HEK293 (cell line): Measurements from ENCODE around the gene PERM1.
A peak's percentile ranks its signal among the peaks of the same experiment; 100 is the strongest.

ENCODE experiments used
- CTCF ChIA-PET: fragments of 350-600 bp; formaldehyde crosslinking; extraction: SDS; loops from one replicate; lab custom pipeline; 2021; ENCODE audit warnings: antibody characterized with exemption; lab: Yijun Ruan, JAX
- POLR2A ChIA-PET: fragments of 300-600 bp; formaldehyde crosslinking; extraction: SDS; loops from one replicate; lab custom pipeline; 2020; ENCODE audit warnings: antibody characterized with exemption, inconsistent platforms; lab: Yijun Ruan, JAX
- H3K27ac ChIP-seq: fragments of 200-500 bp; sonication (Bioruptor generic); 2 replicates; pipeline ENCODE4 v1.5.1; 2014; ENCODE audit warnings: low read depth, low read length, control low read depth, inconsistent platforms; ENCODE audit errors: extremely low read depth
- H3K36me3 ChIP-seq, 2 experiments: fragments of 200-500 bp in 1 of 2; sonication (Bioruptor generic) in 1 of 2; 1 replicate in 1 of 2; 2 replicates in 1 of 2; pipeline ENCODE4 v1.5.1; 2014 to 2017; ENCODE audit warnings: inconsistent platforms in 2 of 2, low read length in 2 of 2; ENCODE audit not compliant: control insufficient read depth in 2 of 2, insufficient read depth in 1 of 2
- H3K4me1 ChIP-seq: fragments of 200-500 bp; sonication (Bioruptor generic); 2 replicates; pipeline ENCODE4 v1.5.1; 2014; ENCODE audit warnings: mild to moderate bottlenecking, low read length, inconsistent platforms; ENCODE audit not compliant: control insufficient read depth, insufficient read depth
- H3K4me3 ChIP-seq: 2 replicates; pipeline ENCODE4 v1.5.1; 2011; ENCODE audit warnings: low read depth, mild to moderate bottlenecking, control low read depth, low read length, moderate library complexity
- H3K9me3 ChIP-seq: fragments of 200-500 bp; sonication (Bioruptor generic); 2 replicates; pipeline ENCODE4 v1.5.1; 2014; ENCODE audit warnings: low read depth, low read length, inconsistent platforms; ENCODE audit not compliant: control insufficient read depth, insufficient read depth
- EGR2 ChIP-seq: fragments of 450-650 bp; formaldehyde crosslinking; IDR thresholded peaks from 2 replicates; pipeline ENCODE4 v1.5.1; 2016; ENCODE audit warnings: low read depth, missing biosample characterization, missing genetic modification characterization
- GLIS2 ChIP-seq: fragments of 450-650 bp; formaldehyde crosslinking; IDR thresholded peaks from 2 replicates; pipeline ENCODE4 v1.5.1; 2016; ENCODE audit warnings: missing biosample characterization, missing genetic modification characterization
- IKZF3 ChIP-seq: fragments of 450-650 bp; IDR thresholded peaks from 2 replicates; pipeline ENCODE4 v1.5.0; 2018; ENCODE audit warnings: missing biosample characterization, mild to moderate bottlenecking, missing genetic modification characterization, moderate library complexity
- OSR2 ChIP-seq: fragments of 450-650 bp; formaldehyde crosslinking; IDR thresholded peaks from 2 replicates; pipeline ENCODE4 v1.5.1; 2016; ENCODE audit warnings: missing biosample characterization, missing genetic modification characterization
- REPIN1 ChIP-seq: fragments of 450-650 bp; formaldehyde crosslinking; IDR thresholded peaks from 2 replicates; pipeline ENCODE4 v1.5.1; 2017; ENCODE audit warnings: missing biosample characterization, missing genetic modification characterization, low read depth
- ZBTB1 ChIP-seq: fragments of 450-650 bp; formaldehyde crosslinking; IDR thresholded peaks from 2 replicates; pipeline ENCODE4 v1.5.1; 2016; ENCODE audit warnings: missing biosample characterization, missing genetic modification characterization
- ZBTB8A ChIP-seq: fragments of 450-650 bp; formaldehyde crosslinking; IDR thresholded peaks from 2 replicates; pipeline ENCODE4 v1.5.1; 2016; ENCODE audit warnings: missing biosample characterization, missing genetic modification characterization
- ZFHX2 ChIP-seq: fragments of 450-650 bp; formaldehyde crosslinking; conservative IDR thresholded peaks from 2 replicates; pipeline ENCODE4 v1.5.1; 2016; ENCODE audit warnings: missing biosample characterization, missing genetic modification characterization
- ZIC2 ChIP-seq: fragments of 450-650 bp; formaldehyde crosslinking; IDR thresholded peaks from 2 replicates; pipeline ENCODE4 v1.5.1; 2016; ENCODE audit warnings: missing biosample characterization, missing genetic modification characterization
- ZNF423 ChIP-seq: fragments of 450-650 bp; formaldehyde crosslinking; IDR thresholded peaks from 2 replicates; pipeline ENCODE4 v1.5.1; 2016; ENCODE audit warnings: missing biosample characterization, missing genetic modification characterization
- ZNF449 ChIP-seq: fragments of 450-650 bp; formaldehyde crosslinking; IDR thresholded peaks from 2 replicates; pipeline ENCODE4 v1.5.1; 2017; ENCODE audit warnings: missing biosample characterization, mild to moderate bottlenecking, missing genetic modification characterization, moderate library complexity
- ZNF610 ChIP-seq: fragments of 450-650 bp; formaldehyde crosslinking; IDR thresholded peaks from 2 replicates; pipeline ENCODE4 v1.5.1; 2016; ENCODE audit warnings: missing biosample characterization, missing genetic modification characterization, borderline replicate concordance
- ZNF76 ChIP-seq: fragments of 450-650 bp; formaldehyde crosslinking; IDR thresholded peaks from 2 replicates; pipeline ENCODE4; 2016; ENCODE audit warnings: low read depth, missing biosample characterization, missing genetic modification characterization, borderline replicate concordance
- TF ChIP-seq, protein P1 (sequence below): fragments of 450-650 bp; formaldehyde crosslinking; IDR thresholded peaks from 2 replicates; pipeline ENCODE4 v1.5.1; 2016; ENCODE audit warnings: missing biosample characterization, missing genetic modification characterization
- TF ChIP-seq, protein P2 (sequence below): fragments of 450-650 bp; formaldehyde crosslinking; conservative IDR thresholded peaks from 2 replicates; pipeline ENCODE4 v1.5.1; 2016; ENCODE audit warnings: low read depth, missing biosample characterization, missing genetic modification characterization
- TF ChIP-seq, protein P3 (sequence below): fragments of 450-650 bp; formaldehyde crosslinking; IDR thresholded peaks from 2 replicates; pipeline ENCODE4 v1.5.1; 2017; ENCODE audit warnings: missing biosample characterization, missing genetic modification characterization

PERM1 gene

GRCh38 chr1:934991-935750 is 46.7 kb downstream of the PERM1 start (continued):
- TF ChIP-seq, protein P1, sequence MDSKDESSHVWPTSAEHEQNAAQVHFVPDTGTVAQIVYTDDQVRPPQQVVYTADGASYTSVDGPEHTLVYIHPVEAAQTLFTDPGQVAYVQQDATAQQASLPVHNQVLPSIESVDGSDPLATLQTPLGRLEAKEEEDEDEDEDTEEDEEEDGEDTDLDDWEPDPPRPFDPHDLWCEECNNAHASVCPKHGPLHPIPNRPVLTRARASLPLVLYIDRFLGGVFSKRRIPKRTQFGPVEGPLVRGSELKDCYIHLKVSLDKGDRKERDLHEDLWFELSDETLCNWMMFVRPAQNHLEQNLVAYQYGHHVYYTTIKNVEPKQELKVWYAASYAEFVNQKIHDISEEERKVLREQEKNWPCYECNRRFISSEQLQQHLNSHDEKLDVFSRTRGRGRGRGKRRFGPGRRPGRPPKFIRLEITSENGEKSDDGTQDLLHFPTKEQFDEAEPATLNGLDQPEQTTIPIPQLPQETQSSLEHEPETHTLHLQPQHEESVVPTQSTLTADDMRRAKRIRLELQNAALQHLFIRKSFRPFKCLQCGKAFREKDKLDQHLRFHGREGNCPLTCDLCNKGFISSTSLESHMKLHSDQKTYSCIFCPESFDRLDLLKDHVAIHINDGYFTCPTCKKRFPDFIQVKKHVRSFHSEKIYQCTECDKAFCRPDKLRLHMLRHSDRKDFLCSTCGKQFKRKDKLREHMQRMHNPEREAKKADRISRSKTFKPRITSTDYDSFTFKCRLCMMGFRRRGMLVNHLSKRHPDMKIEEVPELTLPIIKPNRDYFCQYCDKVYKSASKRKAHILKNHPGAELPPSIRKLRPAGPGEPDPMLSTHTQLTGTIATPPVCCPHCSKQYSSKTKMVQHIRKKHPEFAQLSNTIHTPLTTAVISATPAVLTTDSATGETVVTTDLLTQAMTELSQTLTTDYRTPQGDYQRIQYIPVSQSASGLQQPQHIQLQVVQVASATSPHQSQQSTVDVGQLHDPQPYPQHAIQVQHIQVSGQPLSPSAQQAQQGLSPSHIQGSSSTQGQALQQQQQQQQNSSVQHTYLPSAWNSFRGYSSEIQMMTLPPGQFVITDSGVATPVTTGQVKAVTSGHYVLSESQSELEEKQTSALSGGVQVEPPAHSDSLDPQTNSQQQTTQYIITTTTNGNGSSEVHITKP (tag by site-specific recombination), result no peak
- peak; percentile 74 for TF ChIP-seq EGR2 (tag by site-specific recombination)
- peak; percentile 17; the same call in 1 of the 2 replicates for TF ChIP-seq ZNF76 (tag by site-specific recombination)
- TF ChIP-seq, protein P2, sequence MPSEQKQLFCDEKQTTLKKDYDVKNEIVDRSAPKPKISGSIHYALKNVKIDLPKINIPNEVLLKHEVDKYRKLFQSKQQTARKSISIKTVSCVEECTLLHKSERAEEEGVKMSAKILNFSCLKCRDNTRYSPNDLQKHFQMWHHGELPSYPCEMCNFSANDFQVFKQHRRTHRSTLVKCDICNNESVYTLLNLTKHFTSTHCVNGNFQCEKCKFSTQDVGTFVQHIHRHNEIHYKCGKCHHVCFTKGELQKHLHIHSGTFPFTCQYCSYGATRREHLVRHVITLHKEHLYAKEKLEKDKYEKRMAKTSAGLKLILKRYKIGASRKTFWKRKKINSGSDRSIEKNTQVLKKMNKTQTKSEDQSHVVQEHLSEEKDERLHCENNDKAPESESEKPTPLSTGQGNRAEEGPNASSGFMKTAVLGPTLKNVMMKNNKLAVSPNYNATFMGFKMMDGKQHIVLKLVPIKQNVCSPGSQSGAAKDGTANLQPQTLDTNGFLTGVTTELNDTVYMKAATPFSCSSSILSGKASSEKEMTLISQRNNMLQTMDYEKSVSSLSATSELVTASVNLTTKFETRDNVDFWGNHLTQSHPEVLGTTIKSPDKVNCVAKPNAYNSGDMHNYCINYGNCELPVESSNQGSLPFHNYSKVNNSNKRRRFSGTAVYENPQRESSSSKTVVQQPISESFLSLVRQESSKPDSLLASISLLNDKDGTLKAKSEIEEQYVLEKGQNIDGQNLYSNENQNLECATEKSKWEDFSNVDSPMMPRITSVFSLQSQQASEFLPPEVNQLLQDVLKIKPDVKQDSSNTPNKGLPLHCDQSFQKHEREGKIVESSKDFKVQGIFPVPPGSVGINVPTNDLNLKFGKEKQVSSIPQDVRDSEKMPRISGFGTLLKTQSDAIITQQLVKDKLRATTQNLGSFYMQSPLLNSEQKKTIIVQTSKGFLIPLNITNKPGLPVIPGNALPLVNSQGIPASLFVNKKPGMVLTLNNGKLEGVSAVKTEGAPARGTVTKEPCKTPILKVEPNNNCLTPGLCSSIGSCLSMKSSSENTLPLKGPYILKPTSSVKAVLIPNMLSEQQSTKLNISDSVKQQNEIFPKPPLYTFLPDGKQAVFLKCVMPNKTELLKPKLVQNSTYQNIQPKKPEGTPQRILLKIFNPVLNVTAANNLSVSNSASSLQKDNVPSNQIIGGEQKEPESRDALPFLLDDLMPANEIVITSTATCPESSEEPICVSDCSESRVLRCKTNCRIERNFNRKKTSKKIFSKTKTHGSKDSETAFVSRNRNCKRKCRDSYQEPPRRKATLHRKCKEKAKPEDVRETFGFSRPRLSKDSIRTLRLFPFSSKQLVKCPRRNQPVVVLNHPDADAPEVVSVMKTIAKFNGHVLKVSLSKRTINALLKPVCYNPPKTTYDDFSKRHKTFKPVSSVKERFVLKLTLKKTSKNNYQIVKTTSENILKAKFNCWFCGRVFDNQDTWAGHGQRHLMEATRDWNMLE (tag by site-specific recombination), result no peak

DNA sequence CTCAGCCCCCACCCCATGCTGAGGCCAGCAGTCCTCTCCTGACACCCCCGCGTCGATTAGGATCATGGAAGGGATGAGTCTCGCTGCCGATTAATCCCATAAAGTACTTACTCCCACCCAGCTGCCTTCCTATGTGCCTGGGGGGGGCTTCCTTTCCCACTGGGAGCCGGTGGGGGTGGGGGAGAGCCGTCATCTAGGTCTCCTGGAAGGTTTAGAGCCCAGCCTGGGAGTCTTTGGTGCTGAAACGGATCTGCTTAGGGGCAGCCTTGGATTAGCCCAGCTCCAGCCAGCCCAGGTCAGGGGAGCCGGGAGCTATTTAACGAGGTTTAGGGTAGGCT is 48.3 kb downstream of the PERM1 start:
- ChIA-PET POLR2A (interaction anchor here (0.6 to 6.5 kb wide), 4 partner anchors 8 to 41 kb away, joined by 3 to 111 read pairs (median 6); no protein-coding TSS in a partner anchor), CTCF (interaction anchor here (1.3 to 1.4 kb wide), 2 partner anchors 11 to 29 kb away, joined by 5 to 6 read pairs; no protein-coding TSS in a partner anchor)
- Histone ChIP-seq H3K27ac (no peak overlapping the region), H3K36me3 (peaks cover 0 to 45% of the 10 kb centered on the region in 2 experiments; a peak in 1 of 3 replicates), H3K9me3 (no peaks in the 10 kb centered on the region), H3K4me1 (peaks cover 36% of the 10 kb centered on the region), H3K4me3 (no peak overlapping the region)
- peak; percentile 70 for TF ChIP-seq ZFHX2
- TF ChIP-seq ZBTB8A (tag by site-specific recombination), result peak; percentile 7; the same call in 1 of the 2 replicates
- TF ChIP-seq ZBTB1, result no peak
- TF ChIP-seq, protein P3, sequence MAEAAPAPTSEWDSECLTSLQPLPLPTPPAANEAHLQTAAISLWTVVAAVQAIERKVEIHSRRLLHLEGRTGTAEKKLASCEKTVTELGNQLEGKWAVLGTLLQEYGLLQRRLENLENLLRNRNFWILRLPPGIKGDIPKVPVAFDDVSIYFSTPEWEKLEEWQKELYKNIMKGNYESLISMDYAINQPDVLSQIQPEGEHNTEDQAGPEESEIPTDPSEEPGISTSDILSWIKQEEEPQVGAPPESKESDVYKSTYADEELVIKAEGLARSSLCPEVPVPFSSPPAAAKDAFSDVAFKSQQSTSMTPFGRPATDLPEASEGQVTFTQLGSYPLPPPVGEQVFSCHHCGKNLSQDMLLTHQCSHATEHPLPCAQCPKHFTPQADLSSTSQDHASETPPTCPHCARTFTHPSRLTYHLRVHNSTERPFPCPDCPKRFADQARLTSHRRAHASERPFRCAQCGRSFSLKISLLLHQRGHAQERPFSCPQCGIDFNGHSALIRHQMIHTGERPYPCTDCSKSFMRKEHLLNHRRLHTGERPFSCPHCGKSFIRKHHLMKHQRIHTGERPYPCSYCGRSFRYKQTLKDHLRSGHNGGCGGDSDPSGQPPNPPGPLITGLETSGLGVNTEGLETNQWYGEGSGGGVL, result peak; percentile 27; the same call in 1 of the 2 replicates
- TF ChIP-seq GLIS2 (tag by site-specific recombination), result peak; percentile 85
- TF ChIP-seq, protein P2 (tag by site-specific recombination), result no peak
- peak; percentile 66 for TF ChIP-seq OSR2 (tag by site-specific recombination)
- peak; percentile 75; the same call in 1 of the 2 replicates for TF ChIP-seq IKZF3
- no peak for TF ChIP-seq ZNF610 (tag by site-specific recombination)
- no peak for TF ChIP-seq ZNF449 (tag by site-specific recombination)
- peak; percentile 76; the same call in 1 of the 2 replicates for TF ChIP-seq ZNF423 (tag by site-specific recombination)
- peak; percentile 99 for TF ChIP-seq ZIC2
- no peak for TF ChIP-seq REPIN1 (tag by site-specific recombination)
